B cell (primary cell): Measurements from ENCODE around the gene DUOXA2. TPM values are rescaled to one million over a fixed set of nuclear protein-coding genes. Genes with fewer than 3 reads are reported as not detected.

Experiments
- ATAC-seq: fragments of 200-7000 bp; cut with Tn5 transposase; one replicate; pipeline ENCODE4 v1.10.0; 2021; ENCODE audit warnings: low read depth, mild to moderate bottlenecking, moderate number of reproducible peaks, moderate library complexity
- CTCF ChIA-PET: fragments of 350-600 bp; sonication (Branson Sonifier 250); formaldehyde crosslinking; loops from one replicate; lab custom pipeline; 2021; ENCODE audit warnings: antibody characterized with exemption, inconsistent platforms; lab: Charles Lee
- POLR2A ChIA-PET: fragments of 350-600 bp; sonication (Branson Sonifier 250); formaldehyde crosslinking; loops from one replicate; lab custom pipeline; 2021; ENCODE audit warnings: antibody characterized with exemption; lab: Charles Lee
- DNase-seq: peaks from one replicate; pipeline ENCODE4 v3.0.0; 2013
- H2AFZ ChIP-seq: 2 replicates; pipeline ENCODE4 v1.6.1; 2012; ENCODE audit warnings: mild to moderate bottlenecking, low read depth, low read length; ENCODE audit not compliant: insufficient read depth, poor library complexity, severe bottlenecking
- H3K27ac ChIP-seq, 2 donors: 1 replicate in 1 of 2; 2 replicates in 1 of 2; pipeline ENCODE4 v1.5.1; 2012 to 2013; ENCODE audit warnings: low read length in 2 of 2, mild to moderate bottlenecking in 2 of 2, moderate library complexity in 1 of 2
- H3K27me3 ChIP-seq, 4 experiments: fragments of 200-600 bp in 1 of 4; sonication (generic) in 1 of 4; replicated peaks in 1 of 4; 1 replicate in 2 of 4; 2 replicates in 2 of 4; pipeline versions ENCODE4 v1.6.1 to v1.7.0; 2013 to 2016; ENCODE audit warnings: low read length in 3 of 4, mild to moderate bottlenecking in 2 of 4, mixed read lengths in 1 of 4, moderate library complexity in 1 of 4; ENCODE audit not compliant: insufficient read depth in 4 of 4, control insufficient read depth in 3 of 4; ENCODE audit errors: control extremely low read depth in 1 of 4
- H3K36me3 ChIP-seq, 2 experiments: replicated peaks in 1 of 2; 1 replicate in 1 of 2; 2 replicates in 1 of 2; pipeline versions ENCODE4 v1.6.1 to v1.7.1; 2013; ENCODE audit warnings: low read length in 1 of 2; ENCODE audit not compliant: insufficient read depth in 2 of 2, control insufficient read depth in 1 of 2; ENCODE audit errors: control extremely low read depth in 1 of 2, extremely low read depth in 1 of 2
- H3K4me1 ChIP-seq, 2 donors: fragments of 200-600 bp in 1 of 2; sonication (generic) in 1 of 2; 1 replicate in 1 of 2; 2 replicates in 1 of 2; pipeline versions ENCODE4 v1.5.1 to v1.6.1; 2013 to 2017; ENCODE audit warnings: low read length in 2 of 2; ENCODE audit not compliant: control insufficient read depth in 2 of 2, insufficient read depth in 2 of 2
- H3K4me2 ChIP-seq: replicated peaks from 2 replicates; pipeline ENCODE3; 2012; ENCODE audit warnings: mild to moderate bottlenecking, low read depth, low read length; ENCODE audit not compliant: poor library complexity, severe bottlenecking
- H3K4me3 ChIP-seq, 5 experiments: fragments of 200-600 bp in 1 of 5; sonication (generic) in 1 of 5; 1 replicate in 3 of 5; 2 replicates in 2 of 5; pipeline versions ENCODE4 v1.5.1 to v1.7.0; 2011 to 2016; ENCODE audit warnings: low read length in 4 of 5, mild to moderate bottlenecking in 4 of 5, low read depth in 2 of 5, control low read depth in 1 of 5, moderate library complexity in 1 of 5; ENCODE audit not compliant: insufficient read depth in 1 of 5; ENCODE audit errors: control extremely low read depth in 1 of 5, extremely low read depth in 1 of 5
- H3K79me2 ChIP-seq: fragments of 200-600 bp; sonication (generic); one replicate; pipeline ENCODE4 v1.6.0; 2016; ENCODE audit warnings: low read length; ENCODE audit not compliant: control insufficient read depth, insufficient read depth
- H3K9ac ChIP-seq: fragments of 200-600 bp; sonication (generic); 2 replicates; pipeline ENCODE4 v1.6.1; 2017; ENCODE audit warnings: mild to moderate bottlenecking, low read length, moderate library complexity
- H3K9me3 ChIP-seq, 3 donors: one replicate each; pipeline versions ENCODE4 v1.6.1 to v1.7.1; 2013; ENCODE audit warnings: low read length in 2 of 3; ENCODE audit not compliant: control insufficient read depth in 2 of 3, insufficient read depth in 1 of 3; ENCODE audit errors: control extremely low read depth in 1 of 3
- H4K20me1 ChIP-seq: 2 replicates; pipeline ENCODE4 v1.6.0; 2012; ENCODE audit warnings: mild to moderate bottlenecking, low read length; ENCODE audit not compliant: insufficient read depth, control insufficient read depth, poor library complexity, severe bottlenecking
- H3K27ac Mint-ChIP-seq: one replicate; pipeline ENCODE4 v1.8.0; 2021; ENCODE audit warnings: mixed read lengths
- H3K27me3 Mint-ChIP-seq: one replicate; pipeline ENCODE4 v1.8.0; 2021; ENCODE audit warnings: mixed read lengths
- H3K4me1 Mint-ChIP-seq: one replicate; pipeline ENCODE4 v1.8.0; 2021; ENCODE audit warnings: mixed read lengths
- H3K4me3 Mint-ChIP-seq: one replicate; pipeline ENCODE4 v1.8.0; 2021; ENCODE audit warnings: mixed read lengths
- H3K9me3 Mint-ChIP-seq: one replicate; pipeline ENCODE4 v1.8.0; 2022; ENCODE audit warnings: mixed read lengths; ENCODE audit not compliant: insufficient read depth
- CTCF ChIP-seq: fragments of 200-600 bp; IDR thresholded peaks from one replicate; pipeline ENCODE4 v1.8.0; 2022; ENCODE audit warnings: antibody characterized with exemption, mild to moderate bottlenecking
- EZH2 ChIP-seq: IDR thresholded peaks from 2 replicates; pipeline ENCODE4 v1.6.1; 2012; ENCODE audit warnings: borderline replicate concordance, low read depth, mild to moderate bottlenecking, moderate library complexity, low read length; ENCODE audit not compliant: insufficient read depth, poor library complexity, severe bottlenecking
- WGBS: methylation state at CpG from one replicate; pipeline ENCODE4 v1.1.5; 2013; ENCODE audit warnings: missing lambda C conversion rate; ENCODE audit not compliant: insufficient coverage; 5-methylcytosine and 5-hydroxymethylcytosine counted together
- intact Hi-C: fragments of 100-400 bp; cut with micrococcal nuclease; formaldehyde crosslinking; loops from one replicate; pipeline ENCODE4 v1.10.0; 2022
- polyA plus RNA-seq: library from polyadenylated mRNA; depleted of rRNA; stranded (reverse); fragments of >200 nt; gene quantifications from 2 replicates; pipeline ENCODE4 v1.2.3, GENCODE V29; 2012
- total RNA-seq, 2 donors: library from RNA; stranded (reverse); fragments of 120-200 nt in 1 of 2; gene quantifications; 1 replicate in 1 of 2; 2 replicates in 1 of 2; pipeline versions ENCODE4 v1.2.3 to v1.2.4, GENCODE V29; 2013 to 2022

DUOXA2 gene
- total and polyA plus RNA-seq, 2 donors (not counting 1 experiment from before 2014, with no cell fraction given), result not detected

- ATAC-seq (no peak), DNase-seq (no peak)
- ChIA-PET CTCF (interaction anchor here (0.6 to 6.1 kb wide), 3 partner anchors 9 to 321 kb away, joined by 4 to 33 read pairs (median 5); no protein-coding TSS in a partner anchor), POLR2A (interaction anchor here (0.6 kb wide), 1 partner anchor 146 kb away, joined by 5 read pairs; no protein-coding TSS in a partner anchor)
- Histone ChIP-seq H3K4me1 (peaks cover 20 to 31% of the 10 kb centered on the region in 2 donors), H3K27ac (no peak overlapping the region), H3K9ac (no peak overlapping the region), H3K9me3 (peaks cover 0 to 11% (median 0%) of the 10 kb centered on the region in 3 donors), H3K4me3 (no peak overlapping the region), H3K79me2 (no peaks in the 10 kb centered on the region), H4K20me1 (no peaks in the 10 kb centered on the region), H3K27me3 (peaks cover 0 to 69% (median 38%) of the 10 kb centered on the region in 4 experiments), H3K36me3 (no peaks in the 10 kb centered on the region), H3K4me2 (peak overlapping the region; percentile 71), H2AFZ (no peak overlapping the region)
- H3K4me1 Mint-ChIP-seq, result peaks cover 16% of the 10 kb centered on the region
- H3K27me3 Mint-ChIP-seq, result peaks cover 73% of the 10 kb centered on the region
- 100% methylated on average over 2 of the region's 7 CpGs for WGBS
- H3K4me3 Mint-ChIP-seq, result peak overlapping the region; percentile 77
- no peak overlapping the region for H3K27ac Mint-ChIP-seq
- H3K9me3 Mint-ChIP-seq, result no peaks in the 10 kb centered on the region
- TF ChIP-seq CTCF (no peak), EZH2 (no peak)
- intact Hi-C loops, result no loop called here
Observed at GRCh38 chr15:45130291-45131000, 16.3 kb downstream of the DUOXA2 start.

- Histone ChIP-seq H3K9ac (no peak overlapping the region), H3K9me3 (peaks cover 0 to 11% (median 0%) of the 10 kb centered on the region in 3 donors), H3K79me2 (no peaks in the 10 kb centered on the region), H3K27me3 (peaks cover 0 to 74% (median 42%) of the 10 kb centered on the region in 4 experiments), H3K4me2 (no peak overlapping the region), H3K36me3 (no peaks in the 10 kb centered on the region), H3K4me1 (peaks cover 27 to 36% of the 10 kb centered on the region in 2 donors), H3K27ac (no peak overlapping the region), H2AFZ (no peak overlapping the region), H4K20me1 (no peaks in the 10 kb centered on the region), H3K4me3 (no peak overlapping the region)
- ChIA-PET POLR2A (no interaction called here), CTCF (interaction anchor here (1.0 to 6.1 kb wide), 4 partner anchors 8 to 163 kb away, joined by 3 to 33 read pairs (median 4); no protein-coding TSS in a partner anchor)
- DNase-seq (no peak), ATAC-seq (no peak)
- TF ChIP-seq CTCF, result no peak
- no peak for TF ChIP-seq EZH2
- peaks cover 21% of the 10 kb centered on the region for H3K4me1 Mint-ChIP-seq
- peaks cover 69% of the 10 kb centered on the region for H3K27me3 Mint-ChIP-seq
- no peak overlapping the region for H3K4me3 Mint-ChIP-seq
- intact Hi-C loops, result no loop called here
- H3K27ac Mint-ChIP-seq, result no peak overlapping the region
- no peaks in the 10 kb centered on the region for H3K9me3 Mint-ChIP-seq
- 100% methylated on average over 2 of the region's 3 CpGs for WGBS
Observed at GRCh38 chr15:45131510-45131909, 17.4 kb downstream of the DUOXA2 start.
